H1 (cell line): ENCODE data around the gene CRYBG3. TPM values are rescaled to one million over a fixed set of nuclear protein-coding genes. Genes with fewer than 3 reads are reported as not detected.

Experiments
- ASH2L ChIP-seq: fragments of 200-600, 300-600 bp; sonication (generic); IDR thresholded peaks from one replicate; pipeline ENCODE4 v1.7.1; 2017; ENCODE audit warnings: low read length
- BCL11A ChIP-seq, 2 experiments: IDR thresholded peaks; one replicate each; pipeline ENCODE4 v1.6.1; 2011; ENCODE audit warnings: low read depth in 2 of 2, low read length in 2 of 2, mild to moderate bottlenecking in 2 of 2
- CHD1 ChIP-seq: IDR thresholded peaks from 2 replicates; pipeline ENCODE4 v1.6.1; 2012; ENCODE audit warnings: low read depth, low read length, improper control_type of control experiment
- CHD7 ChIP-seq: fragments of 300-600 bp; sonication (generic); IDR thresholded peaks from 2 replicates; pipeline ENCODE4 v1.7.1; 2012; ENCODE audit warnings: low read length, moderate library complexity, mild to moderate bottlenecking, inconsistent platforms; ENCODE audit not compliant: insufficient replicate concordance
- KDM4A ChIP-seq: IDR thresholded peaks from one replicate; pipeline ENCODE4 v1.7.1; 2012; ENCODE audit warnings: low read depth, mild to moderate bottlenecking, moderate library complexity, low read length, inconsistent platforms; ENCODE audit not compliant: severe bottlenecking
- RXRA ChIP-seq: IDR thresholded peaks from 2 replicates; pipeline ENCODE4 v1.6.1; 2011; ENCODE audit warnings: low read depth, mild to moderate bottlenecking, low read length, moderate library complexity; ENCODE audit not compliant: insufficient read depth
- TCF12 ChIP-seq: IDR thresholded peaks from 2 replicates; pipeline ENCODE4 v1.6.1; 2011; ENCODE audit warnings: low read depth, mild to moderate bottlenecking, low read length
- TEAD4 ChIP-seq: IDR thresholded peaks from 2 replicates; pipeline ENCODE4 v1.6.1; 2012; ENCODE audit warnings: low read depth, low read length, inconsistent platforms, mixed read lengths
- polyA plus RNA-seq, 7 experiments: library from polyadenylated mRNA; depleted of rRNA in 3 of 7; stranded (reverse) in 5 of 7; unstranded in 2 of 7; fragments of >200 nt in 5 of 7; fragments of 200-250 nt in 2 of 7; gene quantifications; 1 replicate in 5 of 7; 2 replicates in 1 of 7; 4 replicates in 1 of 7; pipeline versions ENCODE4 v1.2.1 to v1.2.3, GENCODE V29; 2011 to 2013; ENCODE audit warnings: missing spikeins in 2 of 7, mixed read lengths in 2 of 7
- total RNA-seq: library from RNA; stranded (reverse); fragmentation: NEBNext Ultra II Directional; extraction: Animal tissue kit (Norgen Biotek cat#: 25700); gene quantifications from 2 replicates; pipeline ENCODE4 v1.2.1, GENCODE V29; 2021

Gene CRYBG3
- total and polyA plus RNA-seq, 2 of the 8 experiments (the other 6 are each of a cell fraction or from before 2014, with no cell fraction given) = 2.1 to 8.0 TPM

- no peak for TF ChIP-seq CHD7
- TF ChIP-seq KDM4A = no peak
- TF ChIP-seq BCL11A (IDR thresholded peaks at IDR 0.05; ENCODE audit: low read depth in 2 of 2, low read length in 2 of 2) = no peak
- no peak for TF ChIP-seq RXRA
- TF ChIP-seq TEAD4 = no peak
- no peak for TF ChIP-seq CHD1
- no peak for TF ChIP-seq TCF12
- no peak for TF ChIP-seq ASH2L
These were observed 138.7 kb downstream of the CRYBG3 start (continued) for GRCh38 chr3:97960551-97960950.
